Astrocyte (in vitro differentiated cells and primary cell): ENCODE results near the gene LPCAT3. TPM values are rescaled to one million over a fixed set of nuclear protein-coding genes. Genes with fewer than 3 reads are reported as not detected.

Source experiments
- DNase-seq: peaks from one replicate; pipeline ENCODE4 v3.0.0-alpha.2; 2010; ENCODE audit warnings: low read depth
- FAIRE-seq: peaks from 2 replicates; lab custom pipeline; 2011; peaks lifted over from hg19 to GRCh38; lab: Jason Lieb, UNC
- H2AFZ ChIP-seq: 2 replicates; pipeline ENCODE4 v1.6.0; 2012; ENCODE audit warnings: low read depth, low read length, inconsistent platforms
- H3K27ac ChIP-seq: 2 replicates; pipeline ENCODE4 v1.5.1; 2011; ENCODE audit warnings: low read depth, low read length, inconsistent platforms
- H3K27me3 ChIP-seq: 2 replicates; pipeline ENCODE4 v1.6.0; 2011; ENCODE audit warnings: low read length, inconsistent platforms; ENCODE audit not compliant: insufficient read depth
- H3K36me3 ChIP-seq: 2 replicates; pipeline ENCODE4 v1.5.1; 2011; ENCODE audit warnings: low read length, inconsistent platforms; ENCODE audit not compliant: insufficient read depth
- H3K4me1 ChIP-seq: 2 replicates; pipeline ENCODE4 v1.5.1; 2011; ENCODE audit warnings: low read length, inconsistent platforms; ENCODE audit not compliant: insufficient read depth
- H3K4me2 ChIP-seq: 2 replicates; pipeline ENCODE4 v1.6.0; 2012; ENCODE audit warnings: low read length, inconsistent platforms
- H3K4me3 ChIP-seq: 2 replicates; pipeline ENCODE4 v1.5.1; 2011; ENCODE audit warnings: low read depth, mild to moderate bottlenecking, low read length, inconsistent platforms; ENCODE audit not compliant: insufficient read depth
- H3K79me2 ChIP-seq: 2 replicates; pipeline ENCODE4 v1.6.0; 2012; ENCODE audit warnings: mild to moderate bottlenecking, low read length, inconsistent platforms; ENCODE audit not compliant: insufficient read depth
- H3K9ac ChIP-seq: 2 replicates; pipeline ENCODE4 v1.6.0; 2012; ENCODE audit warnings: mild to moderate bottlenecking, low read length, inconsistent platforms
- H3K9me3 ChIP-seq: 2 replicates; pipeline ENCODE4 v1.5.1; 2012; ENCODE audit warnings: low read depth, mild to moderate bottlenecking, low read length, inconsistent platforms; ENCODE audit not compliant: insufficient read depth
- H4K20me1 ChIP-seq: 2 replicates; pipeline ENCODE4 v1.6.0; 2012; ENCODE audit warnings: low read length, inconsistent platforms; ENCODE audit not compliant: insufficient read depth
- H3K27ac Mint-ChIP-seq: one replicate; pipeline ENCODE4 v1.8.0; 2021; ENCODE audit warnings: mild to moderate bottlenecking, mixed read lengths; ENCODE audit not compliant: unreplicated experiment
- H3K27me3 Mint-ChIP-seq: one replicate; pipeline ENCODE4 v1.8.0; 2021; ENCODE audit warnings: low read depth, mixed read lengths; ENCODE audit not compliant: unreplicated experiment
- H3K36me3 Mint-ChIP-seq: one replicate; pipeline ENCODE4 v1.8.0; 2021; ENCODE audit warnings: low read depth, mixed read lengths; ENCODE audit not compliant: unreplicated experiment
- H3K4me1 Mint-ChIP-seq: one replicate; pipeline ENCODE4 v1.8.0; 2021; ENCODE audit warnings: low read depth, mixed read lengths; ENCODE audit not compliant: unreplicated experiment
- H3K4me3 Mint-ChIP-seq: one replicate; pipeline ENCODE4 v1.8.0; 2021; ENCODE audit warnings: mild to moderate bottlenecking, moderate library complexity, mixed read lengths; ENCODE audit not compliant: unreplicated experiment
- H3K9me3 Mint-ChIP-seq: one replicate; pipeline ENCODE4 v1.8.0; 2021; ENCODE audit warnings: mild to moderate bottlenecking, mixed read lengths; ENCODE audit not compliant: unreplicated experiment
- EZH2 ChIP-seq: IDR thresholded peaks from 2 replicates; pipeline ENCODE4 v1.6.1; 2012; ENCODE audit warnings: mild to moderate bottlenecking, low read length, inconsistent platforms; ENCODE audit not compliant: insufficient read depth
- total RNA-seq: library from RNA; stranded (reverse); gene quantifications from 2 replicates; pipeline ENCODE4 v1.2.1, GENCODE V29; 2021
- TF ChIP-seq, protein P1 (sequence below): IDR thresholded peaks from 2 replicates; pipeline ENCODE4 v1.5.1; 2011; ENCODE audit warnings: low read depth, mild to moderate bottlenecking, inconsistent platforms, low read length, moderate library complexity; ENCODE audit not compliant: insufficient read depth

The LPCAT3 gene
- total RNA-seq, 1 donor from 2014 or later: 26.2 TPM

DNA sequence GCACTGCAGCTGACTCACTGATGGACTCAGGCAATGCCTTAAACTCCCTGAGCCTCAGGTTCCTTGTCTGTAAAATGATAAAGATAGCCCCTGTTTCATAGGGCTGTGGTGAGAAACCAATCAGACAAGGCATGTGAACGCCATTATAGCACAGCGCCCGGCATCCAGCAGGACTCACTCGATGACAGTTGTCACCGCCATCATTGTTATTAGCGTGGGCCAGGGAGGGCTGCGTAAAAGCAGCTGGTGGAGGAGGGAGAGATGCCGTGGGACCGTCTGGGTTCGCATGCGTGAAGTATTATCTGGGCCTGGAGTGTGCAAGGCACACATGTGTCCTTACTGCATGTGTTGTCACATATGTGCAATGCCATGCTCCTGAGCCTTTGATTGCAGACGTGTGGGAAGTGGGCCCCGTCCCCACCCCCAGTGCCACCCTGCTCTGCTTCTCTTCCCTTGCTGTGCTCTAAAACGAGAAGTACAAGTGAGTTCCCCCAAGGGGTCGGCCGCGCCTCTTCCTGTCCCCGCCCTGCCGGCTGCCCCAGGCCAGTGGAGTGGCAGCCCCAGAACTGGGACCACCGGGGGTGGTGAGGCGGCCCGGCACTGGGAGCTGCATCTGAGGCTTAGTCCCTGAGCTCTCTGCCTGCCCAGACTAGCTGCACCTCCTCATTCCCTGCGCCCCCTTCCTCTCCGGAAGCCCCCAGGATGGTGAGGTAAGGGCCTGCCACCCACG lies 67.3 kb downstream of the LPCAT3 start, which contains the start of gene PTPN6:
PTPN6 (plus strand) TSS at position 546 of the 730 bp plus-strand sequence; CDS start at position 703, 157 bp downstream.
- H3K36me3 ChIP-seq: no peaks in the 10 kb centered on the region
- H3K9me3 ChIP-seq: no peaks in the 10 kb centered on the region
- no peaks in the 10 kb centered on the region for H3K79me2 ChIP-seq
- peaks cover 22% of the 10 kb centered on the region for H3K4me1 Mint-ChIP-seq
- no peaks in the 10 kb centered on the region for H3K27me3 ChIP-seq
- no peak within 1 kb of the TSS for H3K27ac ChIP-seq
- H3K27me3 Mint-ChIP-seq: no peaks in the 10 kb centered on the region
- H3K4me3 ChIP-seq: no peak within 1 kb of the TSS
- TF ChIP-seq, protein P1, sequence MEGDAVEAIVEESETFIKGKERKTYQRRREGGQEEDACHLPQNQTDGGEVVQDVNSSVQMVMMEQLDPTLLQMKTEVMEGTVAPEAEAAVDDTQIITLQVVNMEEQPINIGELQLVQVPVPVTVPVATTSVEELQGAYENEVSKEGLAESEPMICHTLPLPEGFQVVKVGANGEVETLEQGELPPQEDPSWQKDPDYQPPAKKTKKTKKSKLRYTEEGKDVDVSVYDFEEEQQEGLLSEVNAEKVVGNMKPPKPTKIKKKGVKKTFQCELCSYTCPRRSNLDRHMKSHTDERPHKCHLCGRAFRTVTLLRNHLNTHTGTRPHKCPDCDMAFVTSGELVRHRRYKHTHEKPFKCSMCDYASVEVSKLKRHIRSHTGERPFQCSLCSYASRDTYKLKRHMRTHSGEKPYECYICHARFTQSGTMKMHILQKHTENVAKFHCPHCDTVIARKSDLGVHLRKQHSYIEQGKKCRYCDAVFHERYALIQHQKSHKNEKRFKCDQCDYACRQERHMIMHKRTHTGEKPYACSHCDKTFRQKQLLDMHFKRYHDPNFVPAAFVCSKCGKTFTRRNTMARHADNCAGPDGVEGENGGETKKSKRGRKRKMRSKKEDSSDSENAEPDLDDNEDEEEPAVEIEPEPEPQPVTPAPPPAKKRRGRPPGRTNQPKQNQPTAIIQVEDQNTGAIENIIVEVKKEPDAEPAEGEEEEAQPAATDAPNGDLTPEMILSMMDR: no peak
- no peak for TF ChIP-seq EZH2
- H2AFZ ChIP-seq: peak within 1 kb of the TSS; percentile 56
- peaks cover 7% of the 10 kb centered on the region for H4K20me1 ChIP-seq
- H3K36me3 Mint-ChIP-seq: no peaks in the 10 kb centered on the region
- no peak for FAIRE-seq
- no peak within 1 kb of the TSS for H3K4me3 Mint-ChIP-seq
- DNase-seq: no peak
- H3K4me2 ChIP-seq: no peak within 1 kb of the TSS
- H3K9me3 Mint-ChIP-seq: no peaks in the 10 kb centered on the region
- peak within 1 kb of the TSS; percentile 26 for H3K27ac Mint-ChIP-seq
- no peak within 1 kb of the TSS for H3K9ac ChIP-seq
- H3K4me1 ChIP-seq: peaks cover 19% of the 10 kb centered on the region

- H3K4me3 Mint-ChIP-seq: no peak overlapping the region
- H3K9me3 Mint-ChIP-seq: no peaks in the 10 kb centered on the region
- H3K27ac Mint-ChIP-seq: peak overlapping the region; percentile 26
- H3K36me3 Mint-ChIP-seq: no peaks in the 10 kb centered on the region
- no peaks in the 10 kb centered on the region for H3K27me3 Mint-ChIP-seq
- no peaks in the 10 kb centered on the region for H3K27me3 ChIP-seq
- H3K4me1 Mint-ChIP-seq: peaks cover 26% of the 10 kb centered on the region
- H3K27ac ChIP-seq: no peak overlapping the region
- H3K4me3 ChIP-seq: no peak overlapping the region
- peaks cover 13% of the 10 kb centered on the region for H4K20me1 ChIP-seq
- no peak overlapping the region for H2AFZ ChIP-seq
- H3K36me3 ChIP-seq: no peaks in the 10 kb centered on the region
- DNase-seq: no peak
- no peak overlapping the region for H3K4me2 ChIP-seq
- H3K9ac ChIP-seq: no peak overlapping the region
- peaks cover 3% of the 10 kb centered on the region for H3K79me2 ChIP-seq
- TF ChIP-seq, protein P1: peak; percentile 12
- no peak for TF ChIP-seq EZH2
- FAIRE-seq: no peak
- no peaks in the 10 kb centered on the region for H3K9me3 ChIP-seq
- H3K4me1 ChIP-seq: peaks cover 23% of the 10 kb centered on the region
These were observed 67.9 kb downstream of the LPCAT3 start for GRCh38 chr12:6950401-6950801.
